GM18517 (cell line): Measurements from ENCODE around the gene PFAS.
"Not testable (repeated sequence)": the region's sequence is repeated elsewhere in the genome, so short reads cannot be mapped to it uniquely, and the experiment has no call there.

Experiments used
- ATAC-seq: cut with Tn5 transposase; IDR thresholded peaks from one replicate; pipeline ENCODE4 v1.9.1; 2021; ENCODE audit warnings: mild to moderate bottlenecking, moderate library complexity; ENCODE audit not compliant: unreplicated experiment

The PFAS gene

DNA sequence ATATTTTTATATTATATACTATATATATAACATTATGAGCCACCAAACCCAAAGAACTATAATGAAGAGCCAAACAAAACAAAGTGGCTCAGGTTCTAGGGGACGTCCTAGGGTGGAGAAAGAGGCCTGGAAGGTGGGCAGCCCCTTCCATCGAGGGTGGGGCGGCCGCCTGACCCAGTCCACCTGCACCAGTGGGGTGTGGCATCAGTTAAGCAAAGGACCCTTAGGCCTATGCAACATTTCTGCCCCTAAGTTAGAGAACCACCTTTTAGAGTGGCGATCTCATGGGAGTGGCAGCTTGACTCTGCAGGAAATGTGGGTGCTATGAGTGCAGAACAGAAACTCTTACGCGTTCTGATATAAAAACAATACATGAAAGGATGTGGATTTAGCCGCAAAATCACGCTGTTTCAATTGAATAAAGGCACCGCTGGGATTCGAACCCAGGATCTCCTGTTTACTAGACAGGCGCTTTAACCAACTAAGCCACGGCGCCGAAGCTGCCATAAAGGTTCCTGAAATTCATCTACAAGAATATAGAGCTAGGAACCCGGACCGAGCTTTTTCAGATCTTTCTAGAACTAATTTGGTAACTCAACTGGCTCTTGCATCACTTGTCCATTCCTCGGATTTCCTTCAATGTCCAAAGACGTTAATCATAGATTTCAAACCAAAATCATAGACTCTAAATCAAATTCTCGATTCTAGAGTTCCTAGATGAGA is 23.1 kb upstream of the PFAS start:
- ATAC-seq: no peak

GRCh38 chr17:8226536-8227237 is 22.4 kb upstream of the PFAS start:
- no peak for ATAC-seq

DNA sequence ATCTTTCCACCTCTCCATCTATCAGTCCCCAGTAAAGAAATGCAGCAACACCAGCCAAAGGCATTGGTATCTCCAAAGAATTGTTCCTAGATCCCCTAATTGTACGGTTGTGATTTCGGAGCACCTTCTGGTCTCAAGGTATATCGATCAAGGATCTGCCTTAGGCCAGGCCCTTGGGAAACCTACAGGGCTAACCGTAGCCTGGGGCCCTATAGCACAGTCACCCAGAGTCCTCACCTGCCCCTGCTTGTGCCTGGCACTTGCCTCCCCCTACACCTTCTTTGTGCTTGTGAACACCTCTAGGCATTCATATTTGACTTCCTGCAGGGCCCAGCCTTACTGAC is 21.9 kb upstream of the PFAS start:
- ATAC-seq: no peak

DNA sequence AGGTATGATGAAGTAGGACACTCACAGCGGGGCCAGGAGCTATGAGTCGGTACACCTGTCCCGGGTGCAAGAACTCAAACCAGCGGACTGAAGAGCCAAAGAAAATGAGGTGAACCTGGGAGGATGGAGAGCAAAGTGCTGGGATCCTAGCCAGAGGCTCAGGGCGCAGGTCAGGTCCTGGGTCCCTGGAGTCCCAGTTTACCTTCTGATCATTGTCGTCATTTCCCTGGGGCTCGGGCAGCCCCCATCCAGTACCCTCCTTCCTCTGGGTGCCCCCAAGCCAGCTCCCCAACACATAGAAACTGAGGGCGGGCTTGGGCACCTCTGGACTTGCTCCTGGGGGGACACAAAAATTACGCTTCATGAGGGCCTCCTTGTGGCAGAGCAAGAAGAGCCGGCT is 17.4 kb upstream of the PFAS start:
- ATAC-seq: no peak

DNA sequence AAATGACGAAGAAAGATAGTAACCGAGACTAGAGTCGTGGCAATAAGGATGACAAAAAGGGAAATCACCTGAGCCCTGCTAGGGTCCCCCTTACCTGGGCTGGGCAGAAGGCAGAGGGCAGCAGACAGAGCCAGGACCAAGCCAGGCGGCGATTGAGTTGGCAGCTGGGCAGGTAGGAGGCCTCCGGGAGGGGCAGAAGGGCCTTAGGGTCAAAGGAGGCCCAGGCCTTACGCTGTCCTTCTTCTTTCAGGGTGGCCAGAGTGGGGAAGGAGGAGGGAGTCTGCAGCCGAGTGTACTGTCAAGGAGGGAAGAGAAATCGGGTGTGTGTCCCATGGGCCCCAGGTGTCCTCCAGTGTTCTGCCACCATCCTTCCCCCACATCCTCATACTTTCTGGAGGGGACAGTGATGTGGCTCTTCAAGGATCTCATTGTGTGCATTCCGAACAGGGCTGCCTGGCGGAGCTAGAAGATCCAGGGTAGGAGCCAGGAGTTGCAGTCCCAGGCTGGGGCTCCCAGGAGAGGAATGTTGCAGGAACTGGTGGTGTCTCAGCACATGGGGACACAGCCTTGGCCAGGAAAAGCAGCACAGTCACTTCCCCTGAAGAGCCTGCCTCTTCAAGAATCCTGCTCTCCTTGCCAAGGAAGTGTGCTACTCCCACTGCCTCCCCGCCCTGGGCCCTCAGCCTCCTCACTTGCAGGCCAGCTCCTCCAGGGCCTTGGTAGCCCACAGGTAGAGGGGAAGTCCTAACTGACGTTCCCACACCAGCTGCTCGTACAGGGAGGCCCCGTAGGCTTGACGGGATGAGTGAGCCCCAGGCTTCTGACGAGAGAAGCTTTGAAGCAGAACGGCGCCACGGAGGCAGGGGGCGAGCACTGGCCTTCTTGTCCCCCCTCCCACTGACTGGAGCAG is 14.5 kb upstream of the PFAS start:
- no peak for ATAC-seq

DNA sequence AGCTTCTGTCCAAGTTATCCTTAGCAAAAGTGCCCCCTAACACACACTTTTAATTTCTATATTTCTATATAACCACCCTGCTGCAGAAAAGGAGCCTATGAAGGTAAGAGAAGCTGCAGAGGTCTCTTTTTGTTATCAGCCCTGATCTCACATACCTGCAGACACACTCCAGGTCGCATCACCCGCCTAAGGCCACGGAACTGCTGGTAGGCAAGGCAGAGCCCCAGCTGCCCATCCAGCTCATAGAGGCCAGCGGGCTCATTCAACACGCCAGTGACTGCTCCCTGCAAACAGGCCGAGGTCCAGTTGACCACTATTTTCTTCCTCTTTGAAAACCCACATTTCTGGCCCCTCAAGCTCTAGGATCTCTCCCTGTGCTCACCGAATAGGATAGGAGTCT is 13.4 kb upstream of the PFAS start:
- ATAC-seq: no peak

DNA sequence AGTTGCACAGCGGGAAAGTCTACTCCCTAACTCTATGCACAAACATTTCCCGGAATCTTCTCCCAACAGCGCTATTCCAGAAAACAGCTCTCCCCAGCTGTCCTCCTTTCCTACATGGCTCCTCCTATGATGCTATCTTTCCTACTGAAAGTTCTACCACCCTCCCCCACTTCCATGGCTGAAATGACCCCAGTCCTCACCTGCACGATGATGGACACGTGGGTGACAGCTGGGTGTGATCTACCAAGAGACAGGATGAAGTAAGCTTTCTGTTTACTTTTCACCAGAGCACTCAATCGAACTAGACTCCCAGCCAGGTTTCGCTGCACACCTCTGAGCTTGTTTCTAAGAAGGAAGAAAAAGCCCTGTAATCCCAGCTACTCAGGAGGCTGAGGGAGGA is 11.9 kb upstream of the PFAS start:
- ATAC-seq: no peak

GRCh38 chr17:8237886-8238285 is 11.2 kb upstream of the PFAS start:
- no peak for ATAC-seq

- no peak for ATAC-seq
These were observed 5.3 kb upstream of the PFAS start for GRCh38 chr17:8243827-8244226.

- ATAC-seq: no peak
These were observed 4.3 kb upstream of the PFAS start for GRCh38 chr17:8244768-8245167.

DNA sequence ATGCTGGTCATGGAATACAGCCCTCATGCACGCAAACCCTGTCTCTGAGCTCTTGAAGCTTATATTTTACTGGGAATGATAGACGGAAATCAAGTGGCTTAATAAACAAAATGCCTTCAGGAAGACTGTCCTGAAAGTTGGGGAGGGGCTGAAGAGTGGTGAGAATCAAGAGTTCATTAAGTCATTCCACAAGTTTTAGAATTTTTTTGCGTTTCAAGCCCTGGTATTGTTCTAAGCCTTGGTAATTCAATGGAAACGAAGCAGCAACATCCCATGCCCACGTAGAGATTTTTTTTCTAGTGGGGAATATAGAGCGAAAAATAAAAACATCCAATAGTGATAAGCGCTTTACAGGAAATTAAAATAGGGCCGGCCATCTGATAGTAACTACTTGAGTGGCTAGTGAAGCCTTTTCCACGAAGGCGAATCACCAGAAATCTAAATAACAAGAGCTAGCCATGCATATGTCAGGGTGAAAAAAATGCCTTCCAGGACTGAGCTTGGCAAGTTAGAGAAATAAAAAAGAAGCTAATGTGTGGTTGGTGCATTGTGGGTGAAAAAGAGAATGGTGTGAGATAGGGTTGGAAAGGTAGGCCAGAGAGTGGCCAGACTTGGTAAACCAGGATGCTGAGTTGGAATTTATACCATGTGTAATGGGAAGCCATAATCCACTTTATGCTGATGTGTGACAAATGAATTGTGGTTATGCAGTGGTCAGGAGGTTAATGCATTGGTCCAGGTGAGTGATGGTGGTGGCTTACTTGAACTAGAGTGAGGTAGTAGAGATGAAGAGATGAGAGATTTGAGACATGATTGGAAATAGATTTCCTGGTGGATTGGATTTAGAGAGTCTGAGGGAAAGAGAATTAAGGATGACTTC is 772 bp downstream of the PFAS start:
- no peak for ATAC-seq

DNA sequence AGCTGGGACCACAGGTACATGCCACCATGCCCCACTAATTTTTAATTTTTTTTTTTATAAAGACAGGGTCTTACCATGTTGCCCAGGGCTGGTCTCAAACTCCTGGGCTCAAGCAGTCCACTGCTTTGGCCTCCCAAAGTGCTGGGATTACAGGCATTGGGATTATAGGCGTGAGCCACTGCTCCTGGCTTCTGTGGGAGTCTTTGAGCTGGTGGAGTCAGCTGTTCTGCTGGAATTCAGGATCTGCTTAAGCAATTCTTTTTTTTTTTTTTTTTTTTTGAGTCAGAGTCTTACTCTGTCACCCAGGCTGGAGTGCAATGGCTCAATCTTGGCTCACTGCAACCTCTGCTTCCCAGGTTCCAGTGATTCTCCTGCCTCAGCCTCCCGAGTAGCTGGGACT is 2.3 kb downstream of the PFAS start:
- not testable (repeated sequence) for ATAC-seq

DNA sequence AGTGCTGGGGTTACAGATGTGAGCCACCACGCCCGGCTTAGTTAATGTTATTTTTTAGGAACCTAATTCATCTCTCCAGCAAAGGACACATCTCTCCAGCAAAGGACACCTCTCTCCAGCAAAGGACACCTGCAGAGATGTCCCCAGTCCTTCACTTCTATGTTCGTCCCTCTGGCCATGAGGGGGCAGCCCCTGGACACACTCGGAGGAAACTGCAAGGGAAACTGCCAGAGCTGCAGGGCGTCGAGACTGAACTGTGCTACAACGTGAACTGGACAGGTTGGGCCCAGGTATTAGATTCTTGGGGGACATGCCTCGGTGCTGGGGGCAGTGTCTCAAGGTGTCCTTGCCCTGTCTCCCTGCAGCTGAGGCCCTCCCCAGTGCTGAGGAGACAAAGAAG is 4.7 kb downstream of the PFAS start:
- ATAC-seq: no peak

GRCh38 chr17:8254881-8255280 is 5.8 kb downstream of the PFAS start:
- ATAC-seq: no peak

- ATAC-seq: no peak
These were observed 6.4 kb downstream of the PFAS start for GRCh38 chr17:8255499-8255898.

DNA sequence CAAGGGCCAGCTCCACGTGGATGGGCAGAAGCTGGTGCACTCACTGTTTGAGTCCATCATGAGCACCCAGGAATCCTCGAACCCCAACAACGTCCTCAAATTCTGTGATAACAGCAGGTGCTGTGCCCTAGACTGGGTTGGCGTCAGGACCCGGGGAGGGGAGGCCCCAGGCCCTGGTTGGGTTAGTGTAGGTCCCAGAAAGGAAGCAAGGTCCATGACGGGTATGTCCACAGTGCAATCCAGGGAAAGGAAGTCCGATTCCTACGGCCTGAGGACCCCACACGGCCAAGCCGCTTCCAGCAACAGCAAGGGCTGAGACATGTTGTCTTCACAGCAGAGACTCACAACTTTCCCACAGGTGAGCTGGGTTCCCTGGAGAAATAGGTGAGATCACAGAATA is 7.2 kb downstream of the PFAS start:
- ATAC-seq: no peak

GRCh38 chr17:8256691-8257090 is 7.6 kb downstream of the PFAS start:
- no peak for ATAC-seq

GRCh38 chr17:8257801-8258200 is 8.7 kb downstream of the PFAS start:
- no peak for ATAC-seq

GRCh38 chr17:8264320-8264719 is 15.2 kb downstream of the PFAS start:
- no peak for ATAC-seq

DNA sequence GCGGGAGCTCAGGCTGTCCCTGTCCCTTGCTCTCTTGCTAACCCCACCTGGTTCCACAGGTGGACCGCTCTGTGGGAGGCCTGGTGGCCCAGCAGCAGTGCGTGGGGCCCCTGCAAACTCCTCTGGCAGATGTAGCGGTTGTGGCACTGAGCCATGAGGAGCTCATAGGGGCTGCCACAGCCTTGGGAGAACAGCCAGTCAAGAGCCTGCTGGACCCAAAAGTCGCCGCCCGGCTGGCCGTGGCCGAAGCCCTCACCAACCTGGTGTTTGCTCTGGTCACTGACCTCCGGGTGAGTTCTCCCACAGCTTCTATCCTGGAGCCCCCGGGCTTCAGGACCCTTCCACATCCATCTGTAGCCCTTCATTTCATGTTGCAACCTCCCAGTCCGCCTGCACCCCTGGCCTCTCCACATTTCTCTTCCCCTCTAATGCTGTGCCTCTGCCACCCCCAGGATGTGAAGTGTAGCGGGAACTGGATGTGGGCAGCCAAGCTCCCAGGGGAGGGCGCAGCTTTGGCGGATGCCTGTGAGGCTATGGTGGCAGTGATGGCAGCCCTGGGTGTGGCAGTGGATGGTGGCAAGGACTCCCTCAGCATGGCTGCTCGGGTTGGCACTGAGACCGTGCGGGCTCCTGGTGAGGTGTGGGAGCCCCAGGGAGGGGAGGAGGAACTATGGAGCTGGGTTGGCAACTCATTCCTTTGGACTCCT is 15.9 kb downstream of the PFAS start:
- ATAC-seq: no peak
